ENCODE measurements around the gene ATP10D. TPM values are rescaled to one million over a fixed set of nuclear protein-coding genes. Genes with fewer than 3 reads are reported as not detected.
"Not testable (repeated sequence)": the region's sequence is repeated elsewhere in the genome, so short reads cannot be mapped to it uniquely, and the experiment has no call there.

ATP10D gene
- total RNA-seq, 1 experiment from 2014 or later, result 16.2 TPM

- Mint-ChIP-seq H3K9me3 (ENCODE audit: unreplicated experiment) (peaks cover 8% of the 10 kb centered on the region), H3K4me1 (ENCODE audit: insufficient read depth, unreplicated experiment) (no peaks in the 10 kb centered on the region), H3K27me3 (ENCODE audit: insufficient read depth, unreplicated experiment) (no peaks in the 10 kb centered on the region), H3K27ac (ENCODE audit: low read depth, unreplicated experiment) (no peak overlapping the region), H3K36me3 (ENCODE audit: insufficient read depth, unreplicated experiment) (peaks cover 6% of the 10 kb centered on the region), H3K4me3 (ENCODE audit: unreplicated experiment) (no peak overlapping the region)
- ChIA-PET POLR2A (interaction anchor here (1.0 to 1.5 kb wide), 4 partner anchors 10 to 57 kb away, joined by 3 to 4 read pairs (median 4); no protein-coding TSS in a partner anchor), CTCF (interaction anchor here (0.7 to 2.7 kb wide), 4 partner anchors 14 to 107 kb away, joined by 3 to 23 read pairs (median 4); no protein-coding TSS in a partner anchor)
- no peak for TF ChIP-seq CTCF (IDR thresholded peaks at IDR 0.05; ENCODE audit: unreplicated experiment)
- intact Hi-C loops (cut with micrococcal nuclease), result no loop called here
- peak; percentile 41 for DNase-seq (ENCODE audit: unreplicated experiment)
- no TSS peak for BruUV-seq (replicated peaks)
Observed at GRCh38 chr4:47543331-47543730, 58.3 kb downstream of the ATP10D start.

DNA sequence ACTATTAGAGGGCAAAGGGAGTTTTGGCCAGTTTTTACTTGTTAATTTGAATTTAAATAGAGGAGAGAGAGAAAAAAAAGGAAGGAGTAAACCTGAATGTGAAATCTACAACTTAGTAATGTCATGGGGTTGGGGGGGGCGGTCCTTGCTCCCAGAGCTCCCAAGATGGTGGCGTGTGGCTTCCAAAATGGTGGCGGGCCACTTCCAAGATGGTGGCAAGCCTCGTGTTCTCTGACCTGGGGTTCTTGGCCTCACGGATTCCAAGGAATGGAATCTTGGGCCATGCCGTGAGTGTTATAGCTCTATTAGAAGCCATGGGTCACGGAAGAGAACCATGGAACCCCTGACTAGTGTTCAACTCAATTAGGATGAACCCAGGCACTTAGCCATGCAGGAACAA, 65.3 kb downstream of the ATP10D start:
- DNase-seq (ENCODE audit: unreplicated experiment); H3K36me3 Mint-ChIP-seq (ENCODE audit: insufficient read depth, unreplicated experiment); CTCF ChIA-PET: not testable (repeated sequence)

GRCh38 chr4:47550899-47551548, 65.9 kb downstream of the ATP10D start:
- ChIA-PET CTCF (interaction anchor here (1.6 kb wide), 1 partner anchor 22 kb away, joined by 3 read pairs; no protein-coding TSS in a partner anchor), POLR2A (no interaction called here)
- Mint-ChIP-seq H3K27ac (ENCODE audit: low read depth, unreplicated experiment) (no peak overlapping the region), H3K4me1 (ENCODE audit: insufficient read depth, unreplicated experiment) (no peaks in the 10 kb centered on the region), H3K9me3 (ENCODE audit: unreplicated experiment) (peaks cover 8% of the 10 kb centered on the region), H3K4me3 (ENCODE audit: unreplicated experiment) (no peak overlapping the region), H3K27me3 (ENCODE audit: insufficient read depth, unreplicated experiment) (no peaks in the 10 kb centered on the region), H3K36me3 (ENCODE audit: insufficient read depth, unreplicated experiment) (no peaks in the 10 kb centered on the region)
- no peak for DNase-seq (ENCODE audit: unreplicated experiment)
- BruUV-seq (replicated peaks), result no TSS peak
- TF ChIP-seq CTCF (IDR thresholded peaks at IDR 0.05; ENCODE audit: unreplicated experiment), result no peak
- intact Hi-C loops (cut with micrococcal nuclease), result no loop called here

More for the DNA sequence above, 65.3 kb downstream of the ATP10D start:
- POLR2A ChIA-PET; H3K4me1 Mint-ChIP-seq (ENCODE audit: insufficient read depth, unreplicated experiment); H3K4me3 Mint-ChIP-seq (ENCODE audit: unreplicated experiment); H3K27me3 Mint-ChIP-seq (ENCODE audit: insufficient read depth, unreplicated experiment); intact Hi-C loops (cut with micrococcal nuclease); H3K27ac Mint-ChIP-seq (ENCODE audit: low read depth, unreplicated experiment); BruUV-seq (replicated peaks): not testable (repeated sequence)
- H3K9me3 Mint-ChIP-seq (ENCODE audit: unreplicated experiment), result peaks cover 15% of the 10 kb centered on the region

- Mint-ChIP-seq H3K4me1 (ENCODE audit: insufficient read depth, unreplicated experiment) (no peaks in the 10 kb centered on the region), H3K9me3 (ENCODE audit: unreplicated experiment) (peaks cover 8% of the 10 kb centered on the region), H3K27ac (ENCODE audit: low read depth, unreplicated experiment) (no peak overlapping the region), H3K36me3 (ENCODE audit: insufficient read depth, unreplicated experiment) (no peaks in the 10 kb centered on the region), H3K27me3 (ENCODE audit: insufficient read depth, unreplicated experiment) (no peaks in the 10 kb centered on the region), H3K4me3 (ENCODE audit: unreplicated experiment) (no peak overlapping the region)
- ChIA-PET CTCF (interaction anchor here (1.0 to 1.6 kb wide), 3 partner anchors 12 to 21 kb away, joined by 3 to 4 read pairs (median 4); no protein-coding TSS in a partner anchor), POLR2A (no interaction called here)
- no TSS peak for BruUV-seq (replicated peaks)
- TF ChIP-seq CTCF (IDR thresholded peaks at IDR 0.05; ENCODE audit: unreplicated experiment), result no peak
- intact Hi-C loops (cut with micrococcal nuclease), result no loop called here
- DNase-seq (ENCODE audit: unreplicated experiment), result no peak
Observed at GRCh38 chr4:47551682-47552081, 66.6 kb downstream of the ATP10D start.
